ENCODE data around the gene ZNF687.

Gene ZNF687

DNA sequence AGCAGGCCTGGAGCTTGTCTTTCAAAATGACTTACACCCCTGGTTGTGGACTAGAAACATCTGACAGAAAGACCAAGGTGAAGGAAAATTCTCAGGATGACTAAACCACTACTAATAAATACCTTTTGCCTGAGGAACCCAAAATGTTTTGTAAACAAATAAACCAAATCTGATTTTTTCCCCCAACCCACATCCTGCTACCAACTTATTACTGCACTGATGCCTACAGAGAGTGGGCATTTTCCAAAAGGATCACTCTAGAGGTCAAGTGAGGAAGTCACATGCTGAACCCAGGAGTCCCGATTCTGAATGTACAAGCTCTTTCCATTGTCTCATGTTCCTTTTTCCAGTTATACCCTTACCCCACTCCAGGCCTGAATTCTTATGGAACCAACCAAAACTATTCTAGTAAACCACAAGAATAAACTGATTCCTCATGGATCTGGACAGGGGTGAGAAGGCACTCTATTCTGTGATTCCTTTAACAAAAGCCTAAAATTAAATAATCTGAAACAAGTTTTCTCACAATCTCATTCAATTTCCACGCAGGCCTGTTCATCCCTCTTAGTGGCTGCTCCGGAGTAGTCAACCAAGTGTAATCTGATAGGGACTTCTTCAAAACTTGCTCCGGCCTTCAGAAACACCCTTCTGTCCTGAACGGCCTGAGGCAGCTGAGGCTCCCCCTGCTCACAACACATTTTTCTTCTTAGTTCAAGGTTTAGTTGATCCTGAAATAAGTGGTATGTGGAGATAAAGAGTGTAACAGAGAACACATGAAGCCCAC lies 43.7 kb downstream of the ZNF687 start:
- H3K9ac ChIP-seq: peak overlapping the region; percentile 97
- peak overlapping the region; percentile 79 for H3K4me3 ChIP-seq
- no peaks in the 10 kb centered on the region for H3K9me3 ChIP-seq
- peaks cover 33% of the 10 kb centered on the region for H3K4me1 ChIP-seq
- no peaks in the 10 kb centered on the region for H3K27me3 ChIP-seq
- peak overlapping the region; percentile 98 for H3K27ac ChIP-seq
- peaks cover under 1% of the 10 kb centered on the region; the same call in 1 of the 2 replicates for H4K20me1 ChIP-seq
- no peak for TF ChIP-seq Cebpa-rat (IDR thresholded peaks at IDR 0.05)
- H3K4me2 ChIP-seq: peak overlapping the region; percentile 96
- H3K36me3 ChIP-seq: peaks cover 47% of the 10 kb centered on the region

DNA sequence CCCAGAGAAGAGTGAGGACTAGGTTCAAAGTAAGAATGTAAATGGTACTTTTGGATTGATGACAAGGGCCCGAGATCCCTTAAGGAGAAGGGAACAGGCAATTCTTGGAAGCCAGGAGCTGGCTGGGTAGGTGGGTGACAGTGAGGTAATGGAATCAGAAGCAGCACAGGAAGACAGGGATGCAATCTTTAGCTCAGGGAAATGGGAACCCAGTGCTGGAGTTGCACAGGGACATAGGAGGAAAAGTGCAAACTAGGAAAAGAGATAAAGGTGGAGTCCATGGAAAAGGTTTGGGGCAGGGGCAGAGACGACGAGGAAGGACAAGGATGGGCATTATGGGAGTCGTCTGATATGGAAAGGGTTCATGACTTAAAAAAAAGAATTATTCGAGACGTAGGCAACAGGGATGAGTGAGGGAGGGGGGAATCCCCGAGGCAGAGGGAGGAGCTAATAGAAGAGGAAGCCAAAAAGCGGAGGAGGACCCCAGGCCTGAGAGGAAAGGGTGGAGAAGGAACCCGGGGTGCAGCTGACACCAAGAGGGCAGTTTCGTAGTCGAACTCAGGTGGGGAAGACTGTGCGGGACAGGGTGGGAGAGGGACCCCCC lies 44.6 kb downstream of the ZNF687 start:
- peak overlapping the region; percentile 96 for H3K4me2 ChIP-seq
- H3K9me3 ChIP-seq: no peaks in the 10 kb centered on the region
- H3K27ac ChIP-seq: peak overlapping the region; percentile 98
- H3K36me3 ChIP-seq: peaks cover 41% of the 10 kb centered on the region
- H3K4me3 ChIP-seq: peak overlapping the region; percentile 79
- H3K9ac ChIP-seq: peak overlapping the region; percentile 97
- H3K27me3 ChIP-seq: no peaks in the 10 kb centered on the region
- TF ChIP-seq Cebpa-rat (IDR thresholded peaks at IDR 0.05): no peak
- peaks cover 32% of the 10 kb centered on the region for H3K4me1 ChIP-seq
- H4K20me1 ChIP-seq: no peaks in the 10 kb centered on the region

DNA sequence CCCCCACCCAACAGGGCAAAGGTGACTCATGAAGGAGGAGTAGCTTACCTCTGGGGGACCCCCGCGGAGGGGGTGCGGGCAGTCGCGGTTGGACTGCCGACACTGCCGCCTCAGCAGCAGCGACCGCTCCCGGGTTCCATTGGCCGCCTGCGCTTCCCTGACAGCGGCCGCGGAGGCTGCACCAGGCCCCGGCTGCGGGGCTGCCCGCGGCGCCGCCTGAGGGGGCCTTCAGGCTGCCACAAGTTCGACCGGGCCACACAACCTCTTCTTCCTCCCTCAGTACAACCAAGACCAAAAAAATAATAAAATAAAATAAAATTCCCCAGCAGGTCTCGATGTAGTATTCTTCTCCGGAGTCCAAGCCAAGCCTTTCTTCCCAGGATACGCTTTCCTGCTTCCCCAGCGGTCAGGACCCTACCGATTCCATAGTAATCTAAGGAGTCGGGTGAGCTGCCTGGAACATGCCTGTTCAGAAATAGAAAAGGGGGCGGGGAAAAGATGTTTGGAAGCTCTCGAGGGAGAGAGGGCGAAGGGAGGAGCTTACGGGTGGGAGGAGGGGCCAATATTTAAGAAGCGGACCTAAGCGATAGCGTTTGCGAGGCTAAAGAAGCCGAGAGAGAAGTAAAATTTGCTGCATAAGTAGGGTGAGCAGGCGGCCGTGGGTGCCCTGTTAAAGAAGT lies 45.3 kb downstream of the ZNF687 start, which contains the start of gene PI4KB:
Gene PI4KB (minus strand): TSS at position 194 of the 680 bp plus-strand sequence. CDS start 10,935 bp downstream, outside the sequence.
- H3K9me3 ChIP-seq: no peaks in the 10 kb centered on the region

DNA sequence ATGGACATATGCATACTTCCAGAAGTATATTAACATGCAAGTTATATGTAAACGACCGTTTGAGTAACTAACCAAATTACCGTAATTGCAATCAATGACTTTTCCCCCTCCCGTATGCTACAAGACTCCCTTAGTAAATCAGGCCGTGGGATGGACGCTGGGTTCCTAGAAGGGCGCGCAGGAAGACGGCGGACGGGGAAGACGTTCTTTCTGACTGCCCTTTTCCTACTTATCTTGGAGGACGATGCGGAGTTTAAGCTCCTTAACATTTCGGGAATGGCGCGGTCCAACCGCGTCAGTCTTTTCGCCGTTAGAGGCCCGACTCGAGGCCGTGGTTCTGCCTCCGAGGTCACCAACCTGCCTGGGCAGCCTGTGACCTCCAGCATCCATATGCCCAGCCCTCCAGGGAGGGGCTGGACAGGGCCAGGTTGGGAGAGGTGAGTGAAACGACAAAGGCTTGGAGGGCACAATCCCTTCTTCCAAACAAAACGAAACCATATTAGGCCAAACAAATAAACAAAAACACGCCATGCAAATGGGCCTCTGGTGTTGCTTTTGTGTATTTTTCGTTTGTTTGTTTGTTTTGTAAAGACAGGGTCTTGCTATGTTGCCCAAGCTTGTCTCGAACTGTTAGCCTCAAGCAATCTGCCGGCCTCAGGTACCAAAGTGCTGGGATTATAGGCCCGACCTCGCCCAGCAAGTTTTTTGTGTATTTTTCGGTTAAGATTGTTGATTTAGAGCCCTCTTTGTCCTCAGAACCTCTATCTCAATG lies 46.0 kb downstream of the ZNF687 start:
- H3K36me3 ChIP-seq: peaks cover 29% of the 10 kb centered on the region
- H3K27ac ChIP-seq: no peak overlapping the region
- H3K9me3 ChIP-seq: no peaks in the 10 kb centered on the region
- no peaks in the 10 kb centered on the region for H4K20me1 ChIP-seq
- H3K4me1 ChIP-seq: peaks cover 29% of the 10 kb centered on the region
- H3K4me2 ChIP-seq: peak overlapping the region; percentile 37
- no peaks in the 10 kb centered on the region for H3K27me3 ChIP-seq
- no peak for TF ChIP-seq Cebpa-rat (IDR thresholded peaks at IDR 0.05)
- peak overlapping the region; percentile 79 for H3K4me3 ChIP-seq
- no peak overlapping the region for H3K9ac ChIP-seq

More for the DNA sequence above, 45.3 kb downstream of the ZNF687 start, which contains the start of gene PI4KB:
- Histone ChIP-seq H3K9ac (peak within 1 kb of the TSS; percentile 97), H3K4me2 (peak within 1 kb of the TSS; percentile 96), H4K20me1 (no peaks in the 10 kb centered on the region), H3K36me3 (peaks cover 36% of the 10 kb centered on the region), H3K27me3 (no peaks in the 10 kb centered on the region), H3K27ac (peak within 1 kb of the TSS; percentile 98), H3K4me1 (peaks cover 29% of the 10 kb centered on the region), H3K4me3 (peak within 1 kb of the TSS; percentile 79)
- no peak for TF ChIP-seq Cebpa-rat (IDR thresholded peaks at IDR 0.05)

GRCh38 chr1:151334822-151335221 lies 52.7 kb downstream of the ZNF687 start:
- Histone ChIP-seq H3K4me2 (no peak overlapping the region), H3K4me3 (no peak overlapping the region), H3K9me3 (no peaks in the 10 kb centered on the region), H4K20me1 (no peaks in the 10 kb centered on the region), H3K4me1 (peaks cover 8% of the 10 kb centered on the region), H3K36me3 (no peaks in the 10 kb centered on the region; the same call in 1 of the 2 replicates), H3K27ac (no peak overlapping the region), H3K9ac (no peak overlapping the region), H3K27me3 (no peaks in the 10 kb centered on the region)
- TF ChIP-seq Cebpa-rat (IDR thresholded peaks at IDR 0.05): no peak

DNA sequence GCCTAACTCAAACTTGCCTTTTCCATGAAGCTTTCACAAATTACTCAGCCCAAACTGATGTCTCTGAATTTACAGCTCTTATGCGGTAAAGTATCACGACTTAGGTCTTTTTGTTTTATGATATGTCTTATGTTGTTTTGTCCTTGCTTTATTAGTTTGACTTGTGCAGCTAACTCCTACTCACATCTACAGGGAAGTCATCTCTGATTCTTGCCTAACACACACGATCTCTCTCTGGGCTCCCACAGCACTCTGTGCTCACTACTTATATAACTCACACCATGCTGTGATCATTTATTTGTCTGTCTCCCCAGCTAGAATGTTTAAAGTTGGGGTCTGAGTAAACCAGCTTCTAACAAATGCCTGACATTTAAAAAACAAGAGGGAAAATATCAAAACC lies 54.5 kb downstream of the ZNF687 start:
- Histone ChIP-seq H3K4me3 (no peak overlapping the region), H3K4me2 (no peak overlapping the region), H3K27ac (no peak overlapping the region), H3K36me3 (peaks cover 3% of the 10 kb centered on the region), H3K4me1 (peaks cover 16% of the 10 kb centered on the region), H4K20me1 (peaks cover 5% of the 10 kb centered on the region; the same call in 1 of the 2 replicates), H3K27me3 (no peaks in the 10 kb centered on the region), H3K9ac (no peak overlapping the region), H3K9me3 (no peaks in the 10 kb centered on the region)
- no peak for TF ChIP-seq Cebpa-rat (IDR thresholded peaks at IDR 0.05)

- Histone ChIP-seq H3K36me3 (peaks cover 40% of the 10 kb centered on the region), H3K9me3 (no peaks in the 10 kb centered on the region), H3K27ac (peak overlapping the region; percentile 25; the same call in 1 of the 2 replicates), H3K9ac (peak overlapping the region; percentile 15; the same call in 1 of the 2 replicates), H3K4me1 (peaks cover 61% of the 10 kb centered on the region), H3K4me2 (peak overlapping the region; percentile 38), H4K20me1 (peaks cover 30% of the 10 kb centered on the region; the same call in 1 of the 2 replicates), H3K4me3 (no peak overlapping the region), H3K27me3 (no peaks in the 10 kb centered on the region)
- TF ChIP-seq Cebpa-rat (IDR thresholded peaks at IDR 0.05): no peak
Observed at GRCh38 chr1:151340870-151341754, 59.0 kb downstream of the ZNF687 start.
